ENCODE measurements around the gene LMNA.

DNA sequence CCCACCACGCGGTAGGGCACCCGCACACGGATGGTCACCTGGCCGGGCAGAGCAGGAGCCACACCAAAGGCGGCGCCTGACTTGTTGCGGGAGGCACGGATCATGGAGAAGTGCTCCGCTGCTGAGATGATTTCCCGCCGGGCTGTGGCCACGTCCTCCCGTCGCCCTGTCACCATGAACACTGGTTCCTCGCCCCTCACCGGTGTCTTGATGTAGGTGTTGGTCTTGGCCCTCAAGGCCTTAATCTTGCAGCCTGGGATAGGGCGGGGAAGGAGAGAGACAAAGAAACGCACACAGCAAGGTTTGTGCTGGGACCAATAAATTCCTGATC is 37.1 kb upstream of the LMNA start:
- no peak for TF ChIP-seq CTCF (IDR thresholded peaks at IDR 0.05)
- no peak for TF ChIP-seq POLR2A (IDR thresholded peaks at IDR 0.05)
- TF ChIP-seq POLR2AphosphoS5 (IDR thresholded peaks at IDR 0.05) = no peak

Data from sigmoid colon (tissue), 4 donors.